GM21737 (cell line): Measurements from ENCODE around the gene RAP1GDS1.
"Not testable (repeated sequence)": the region's sequence is repeated elsewhere in the genome, so short reads cannot be mapped to it uniquely, and the experiment has no call there.

Experiments used
- ATAC-seq: cut with Tn5 transposase; IDR thresholded peaks from one replicate; pipeline ENCODE4 v1.9.1; 2021; ENCODE audit warnings: mild to moderate bottlenecking, moderate library complexity; ENCODE audit not compliant: unreplicated experiment

Gene RAP1GDS1

GRCh38 chr4:98287328-98287727 lies 26.1 kb downstream of the RAP1GDS1 start:
- no peak for ATAC-seq

DNA sequence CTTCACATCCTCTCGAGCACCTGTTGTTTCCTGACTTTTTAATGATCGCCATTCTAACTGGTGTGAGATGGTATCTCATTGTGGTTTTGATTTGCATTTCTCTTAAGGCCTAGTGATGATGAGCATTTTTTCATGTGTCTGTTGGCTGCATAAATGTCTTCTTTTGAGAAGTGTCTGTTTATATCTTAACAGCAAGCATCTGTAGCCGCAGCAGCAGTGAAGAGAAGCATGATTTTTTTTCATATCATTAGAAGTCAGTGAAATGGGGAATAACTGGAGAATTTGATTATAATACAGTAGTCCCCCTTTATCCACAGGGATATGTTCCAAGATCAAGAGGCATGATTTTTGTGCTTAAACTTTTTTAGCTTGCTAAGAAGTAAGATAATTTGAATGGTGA lies 27.5 kb downstream of the RAP1GDS1 start:
- not testable (repeated sequence) for ATAC-seq

DNA sequence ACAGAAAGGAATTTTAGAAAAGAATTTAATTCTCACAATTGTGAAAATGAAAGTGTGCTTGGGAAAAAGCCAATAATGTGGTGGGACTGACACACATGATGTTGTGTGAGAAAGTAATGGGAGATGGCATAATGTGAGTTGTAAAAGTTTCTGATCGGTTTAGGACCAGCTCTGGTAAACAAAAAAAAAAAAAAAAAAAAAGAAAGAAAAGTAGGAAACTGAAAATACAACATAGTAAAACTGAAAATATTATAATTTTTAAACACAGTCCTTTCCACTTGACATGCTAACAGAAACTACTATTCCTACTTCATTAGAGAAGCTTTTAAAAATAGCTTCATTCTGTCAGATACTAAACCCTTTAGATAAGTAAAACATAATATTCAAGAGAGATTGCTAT lies 28.2 kb downstream of the RAP1GDS1 start:
- peak; percentile 70 for ATAC-seq

- ATAC-seq = no peak
Observed at GRCh38 chr4:98290511-98290910, 29.3 kb downstream of the RAP1GDS1 start.

DNA sequence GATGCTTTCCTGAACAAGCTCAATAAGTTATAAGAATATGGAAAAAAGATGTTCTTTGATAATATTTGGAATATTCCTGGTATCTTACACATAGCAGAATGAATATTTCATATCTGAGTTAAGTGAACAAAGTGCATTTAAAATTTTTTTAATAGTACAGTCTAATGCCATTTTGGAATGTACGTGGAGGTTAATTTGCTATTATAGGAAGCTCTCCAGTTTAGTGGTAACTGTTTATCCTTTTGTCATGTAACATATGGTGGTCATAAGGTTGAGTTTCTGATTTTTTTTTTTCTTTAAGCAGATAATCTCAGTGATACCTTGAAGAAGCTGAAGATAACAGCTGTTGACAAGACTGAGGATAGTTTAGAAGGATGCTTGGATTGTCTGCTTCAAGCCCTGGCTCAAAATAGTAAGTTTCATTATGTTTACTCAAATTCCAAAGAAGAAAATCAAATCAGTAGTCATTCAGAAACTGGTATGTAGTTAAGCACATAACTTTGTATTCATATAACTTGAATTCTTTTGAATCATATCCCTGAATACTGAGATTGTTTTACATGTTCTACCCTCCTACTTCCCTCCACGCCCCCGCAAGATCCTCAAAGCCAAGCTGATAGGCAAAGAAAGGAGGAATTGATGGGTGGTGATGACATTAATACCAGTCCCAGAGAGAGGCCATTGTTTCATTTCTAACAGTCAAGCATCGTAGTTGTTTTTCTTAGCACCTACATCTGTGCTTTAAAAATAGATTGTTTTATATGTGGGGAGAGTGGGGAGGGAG lies 32.1 kb downstream of the RAP1GDS1 start:
- no peak for ATAC-seq

DNA sequence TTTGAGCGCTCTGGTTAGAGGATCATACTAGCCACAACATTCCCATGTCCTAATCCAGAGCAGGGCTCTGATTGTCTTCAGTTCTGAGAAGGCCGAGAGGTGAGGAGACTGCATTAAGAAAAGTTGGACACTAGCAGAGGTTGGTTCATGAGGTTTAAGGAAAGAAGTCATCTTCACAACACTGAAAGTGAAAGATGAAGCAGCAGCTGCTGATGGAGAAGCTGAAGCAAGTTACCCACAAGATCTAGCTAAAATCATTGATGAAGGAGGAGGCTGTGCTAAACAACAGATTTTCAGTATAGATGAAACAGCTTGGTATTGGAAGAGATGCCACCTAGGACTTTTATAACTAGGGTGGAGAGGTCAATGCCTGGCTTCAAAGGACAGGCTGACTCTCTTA lies 36.8 kb downstream of the RAP1GDS1 start:
- ATAC-seq = no peak

- ATAC-seq = no peak
Observed at GRCh38 chr4:98300706-98301105, 39.5 kb downstream of the RAP1GDS1 start.

GRCh38 chr4:98305576-98305975 lies 44.4 kb downstream of the RAP1GDS1 start:
- ATAC-seq = no peak

DNA sequence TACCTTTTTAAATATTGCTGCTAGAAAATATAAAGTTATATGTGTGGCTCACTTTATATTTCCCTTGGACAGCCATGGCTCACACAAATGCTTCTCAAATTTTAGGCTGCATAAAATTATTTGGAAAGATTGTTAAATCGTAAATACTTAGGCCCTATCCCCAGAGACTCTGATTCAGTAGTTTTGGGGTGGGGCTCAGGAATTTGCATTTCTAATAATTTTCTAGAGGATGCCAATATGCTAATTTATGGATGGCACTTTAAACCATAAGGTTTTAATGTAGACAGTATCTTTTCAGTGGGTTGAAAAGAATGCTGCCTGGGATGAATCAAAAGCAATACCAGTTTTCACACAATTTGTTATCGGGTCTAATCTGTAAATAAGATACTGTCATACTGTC lies 49.7 kb downstream of the RAP1GDS1 start:
- ATAC-seq = no peak

DNA sequence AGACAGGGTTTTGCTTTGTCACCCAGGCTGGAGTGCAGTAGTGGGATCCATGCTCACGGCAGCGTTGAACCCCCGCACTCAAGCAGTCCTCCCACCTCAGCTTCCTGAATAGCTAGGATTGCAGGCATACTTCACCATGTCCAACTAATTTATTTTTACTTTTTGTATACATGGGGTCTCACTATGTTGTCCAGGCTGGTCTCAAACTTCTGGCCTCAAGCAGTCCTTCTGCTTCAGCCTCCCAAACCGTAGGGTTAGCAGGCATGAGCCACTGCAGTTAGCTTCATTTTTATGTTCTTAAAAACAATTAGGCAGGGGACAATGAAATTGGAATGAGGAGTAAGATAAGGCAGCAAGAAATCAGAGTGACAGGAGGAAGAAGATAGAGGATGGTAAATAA lies 50.5 kb downstream of the RAP1GDS1 start:
- no peak for ATAC-seq

DNA sequence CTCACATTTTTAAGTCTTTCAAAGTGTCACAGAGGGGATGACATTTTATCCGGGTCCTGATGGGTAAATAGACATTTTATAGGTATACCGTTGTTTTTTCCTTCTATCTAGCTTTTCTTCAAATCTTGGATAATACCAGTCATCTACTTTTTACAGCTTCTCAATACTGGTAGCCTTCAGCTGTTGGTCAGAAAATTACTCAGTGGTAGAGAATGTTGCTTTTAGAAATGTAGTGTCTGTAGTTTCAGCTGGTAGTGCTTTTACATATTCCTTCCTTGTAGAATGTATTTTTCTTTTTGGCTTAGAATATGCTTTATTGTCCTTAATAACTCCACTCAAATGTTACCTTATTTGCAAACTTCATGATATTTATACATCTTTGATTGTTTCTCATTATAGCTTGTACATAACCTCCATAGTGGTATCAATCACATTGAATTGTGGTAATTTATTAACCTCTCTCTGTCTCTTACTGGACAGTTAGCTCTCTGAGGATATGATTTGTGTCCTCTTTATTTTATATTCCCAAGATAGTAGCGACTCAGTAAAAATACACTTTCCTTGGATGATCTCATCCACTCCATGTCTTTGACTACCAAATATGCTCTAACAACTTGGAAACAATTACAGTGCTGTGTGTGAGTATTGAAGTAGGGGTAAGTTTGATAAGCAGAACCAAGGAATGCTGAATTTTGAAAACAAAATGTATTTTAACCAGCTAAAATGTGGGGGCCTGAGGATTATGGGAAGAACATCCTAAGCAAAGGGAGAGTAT lies 53.8 kb downstream of the RAP1GDS1 start:
- no peak for ATAC-seq

GRCh38 chr4:98318521-98318920 lies 57.3 kb downstream of the RAP1GDS1 start:
- no peak for ATAC-seq

DNA sequence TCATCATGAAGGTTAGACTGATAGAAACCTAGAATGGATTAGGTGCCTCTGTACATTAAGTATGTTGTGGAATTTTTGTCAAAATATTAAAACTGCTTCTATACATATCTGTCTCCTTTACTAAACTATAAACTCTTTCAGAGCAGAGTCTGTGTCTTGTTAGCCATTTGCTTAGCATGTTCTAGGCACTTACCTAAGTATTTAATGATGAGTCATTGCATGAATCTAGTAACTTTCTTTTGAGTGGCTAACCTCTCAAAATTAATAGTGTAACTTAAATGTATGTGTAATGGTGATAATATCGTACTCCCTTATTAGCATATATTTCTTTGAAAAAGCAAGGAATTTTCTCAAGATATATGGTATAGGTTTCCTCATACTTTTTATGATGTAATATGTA lies 57.8 kb downstream of the RAP1GDS1 start:
- ATAC-seq = no peak

- no peak for ATAC-seq
Observed at GRCh38 chr4:98326168-98326567, 65.0 kb downstream of the RAP1GDS1 start.

- no peak for ATAC-seq
Observed at GRCh38 chr4:98327694-98328093, 66.5 kb downstream of the RAP1GDS1 start.

GRCh38 chr4:98329879-98330640 lies 68.9 kb downstream of the RAP1GDS1 start:
- not testable (repeated sequence) for ATAC-seq

GRCh38 chr4:98332017-98332416 lies 70.8 kb downstream of the RAP1GDS1 start:
- no peak for ATAC-seq

GRCh38 chr4:98334461-98334860 lies 73.3 kb downstream of the RAP1GDS1 start:
- no peak for ATAC-seq

GRCh38 chr4:98338761-98339438 lies 77.7 kb downstream of the RAP1GDS1 start:
- no peak for ATAC-seq

- no peak for ATAC-seq
Observed at GRCh38 chr4:98341309-98341708, 80.1 kb downstream of the RAP1GDS1 start.

DNA sequence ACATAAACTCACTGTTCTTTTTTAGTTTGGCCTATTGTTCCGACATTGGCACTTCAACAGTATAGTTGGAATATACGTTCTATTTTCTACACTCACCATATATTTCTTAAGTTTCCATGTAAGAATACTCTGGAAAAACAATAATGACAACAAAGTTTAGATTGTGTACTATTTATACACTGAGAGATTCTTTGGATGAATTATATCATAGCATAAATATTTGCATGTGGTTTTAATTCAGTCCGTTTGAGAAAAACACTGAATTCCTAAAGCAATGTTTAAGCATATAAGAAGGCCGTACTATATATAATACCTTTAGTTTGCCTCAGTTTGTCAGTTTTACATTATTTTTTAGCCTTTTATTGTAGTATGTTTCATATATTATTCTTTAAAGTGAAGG lies 82.4 kb downstream of the RAP1GDS1 start:
- ATAC-seq = no peak
